Liver (tissue), 5 donors: ENCODE measurements around the gene CGB2. TPM values are rescaled to one million over a fixed set of nuclear protein-coding genes. Genes with fewer than 3 reads are reported as not detected.

Experiments used
- polyA plus RNA-seq, 2 donors: library from polyadenylated mRNA; stranded (reverse) in 1 of 2; unstranded in 1 of 2; fragments of 200-250 nt in 1 of 2; fragments of >200 nt in 1 of 2; fragmentation: Nextera tagmentation in 1 of 2; extraction: Ambion mirVana in 1 of 2; gene quantifications; one replicate each; pipeline versions ENCODE4 v1.2.1 to v1.2.3, GENCODE V29; 2013 to 2015
- small RNA-seq: library from RNA; depleted of rRNA; stranded (forward); fragments of <200 nt; gene quantifications from one replicate; pipeline ENCODE3, GENCODE V24; 2014
- total RNA-seq, 2 donors: library from RNA; depleted of rRNA; stranded (reverse); fragments of >200 nt; gene quantifications; one replicate each; pipeline ENCODE4 v1.2.3, GENCODE V29; 2014
- donor health status: healthy.
- donor health status: healthy.
- donor health status: healthy.

The CGB2 gene
- total and polyA plus RNA-seq, 4 donors: not detected

Small RNA genes lying within 50 kb of the gene (small RNA-seq; reads per million reads assigned to genes)
- gene MIR6798: not detected
- not detected for gene RN7SL708P

Other genes with a start within 250 kb of the CGB2 start
- 1 to 10 TPM; 8.9 to 9.2 TPM for gene BCAT2, start 220.9 kb upstream of the CGB2 start, total RNA-seq
- 10 to 100 TPM in 1 of 2 donors, 1 to 10 TPM in 1; 7.8 to 35.8 TPM for gene BCAT2, start 220.9 kb upstream of the CGB2 start, polyA plus RNA-seq
- gene HSD17B14, start 195.4 kb upstream of the CGB2 start, total RNA-seq: 10 to 100 TPM in 1 of 2 donors, 1 to 10 TPM in 1; 3.7 to 11.2 TPM
- gene HSD17B14, start 195.4 kb upstream of the CGB2 start, polyA plus RNA-seq: 10 to 100 TPM in 1 of 2 donors, 1 to 10 TPM in 1; 4.9 to 12.6 TPM
- gene PLEKHA4, start 163.3 kb upstream of the CGB2 start, total RNA-seq: 1 to 10 TPM; 4.4 to 7.3 TPM
- gene PLEKHA4, start 163.3 kb upstream of the CGB2 start, polyA plus RNA-seq: 10 to 100 TPM in 1 of 2 donors, 1 to 10 TPM in 1; 5.3 to 17.2 TPM
- gene PPP1R15A, start 159.5 kb upstream of the CGB2 start, total RNA-seq: 10 to 100 TPM; 13.2 to 52.5 TPM
- 1 to 10 TPM; 5.6 to 9.3 TPM for gene PPP1R15A, start 159.5 kb upstream of the CGB2 start, polyA plus RNA-seq
- gene TULP2, start 133.1 kb upstream of the CGB2 start, total RNA-seq: under 1 TPM in 1 of 2 donors, not detected in 1; 0.05 TPM
- gene TULP2, start 133.1 kb upstream of the CGB2 start, polyA plus RNA-seq: under 1 TPM; 0.03 to 0.19 TPM
- 100 to 1,000 TPM; 196 to 280 TPM for gene NUCB1, start 131.6 kb upstream of the CGB2 start, total RNA-seq
- gene NUCB1, start 131.6 kb upstream of the CGB2 start, polyA plus RNA-seq: 100 to 1,000 TPM; 186 to 775 TPM
- gene DHDH, start 98.2 kb upstream of the CGB2 start, total RNA-seq: 1 to 10 TPM in 1 of 2 donors, not detected in 1; 1.3 TPM
- gene DHDH, start 98.2 kb upstream of the CGB2 start, polyA plus RNA-seq: under 1 TPM in 1 of 2 donors, not detected in 1; 0.16 TPM
- 10 to 100 TPM; 10.8 to 18.7 TPM for gene BAX, start 77.0 kb upstream of the CGB2 start, total RNA-seq
- gene BAX, start 77.0 kb upstream of the CGB2 start, polyA plus RNA-seq: 10 to 100 TPM; 10.5 to 27.0 TPM
- 1,000 to 10,000 TPM; 2,528 to 9,360 TPM for gene FTL, start 66.6 kb upstream of the CGB2 start, total RNA-seq
- gene FTL, start 66.6 kb upstream of the CGB2 start, polyA plus RNA-seq: over 10,000 TPM; 15,042 to 16,395 TPM
- 1 to 10 TPM; 8.4 to 8.7 TPM for gene GYS1, start 38.6 kb upstream of the CGB2 start, total RNA-seq
- gene GYS1, start 38.6 kb upstream of the CGB2 start, polyA plus RNA-seq: 1 to 10 TPM; 2.6 to 4.2 TPM
- 10 to 100 TPM; 52.5 to 80.1 TPM for gene RUVBL2, start 38.0 kb upstream of the CGB2 start, total RNA-seq
- gene RUVBL2, start 38.0 kb upstream of the CGB2 start, polyA plus RNA-seq: 10 to 100 TPM; 29.6 to 46.7 TPM
- not detected for gene LHB, start 14.8 kb upstream of the CGB2 start, total RNA-seq
- gene LHB, start 14.8 kb upstream of the CGB2 start, polyA plus RNA-seq: not detected
- gene CGB3, start 7.6 kb upstream of the CGB2 start, total RNA-seq: not detected
- not detected for gene CGB3, start 7.6 kb upstream of the CGB2 start, polyA plus RNA-seq
- not detected for gene CGB1, start 5.0 kb downstream of the CGB2 start, total RNA-seq
- gene CGB1, start 5.0 kb downstream of the CGB2 start, polyA plus RNA-seq: not detected
- not detected for gene CGB5, start 12.0 kb downstream of the CGB2 start, total RNA-seq
- not detected for gene CGB5, start 12.0 kb downstream of the CGB2 start, polyA plus RNA-seq
- not detected for gene CGB8, start 17.2 kb downstream of the CGB2 start, total RNA-seq
- gene CGB8, start 17.2 kb downstream of the CGB2 start, polyA plus RNA-seq: not detected
- not detected for gene CGB7, start 25.9 kb downstream of the CGB2 start, total RNA-seq
- gene CGB7, start 25.9 kb downstream of the CGB2 start, polyA plus RNA-seq: not detected
- gene NTF4, start 32.9 kb downstream of the CGB2 start, total RNA-seq: not detected
- not detected for gene NTF4, start 32.9 kb downstream of the CGB2 start, polyA plus RNA-seq
- gene KCNA7, start 40.8 kb downstream of the CGB2 start, total RNA-seq: not detected
- not detected for gene KCNA7, start 40.8 kb downstream of the CGB2 start, polyA plus RNA-seq
- gene SNRNP70, start 53.6 kb downstream of the CGB2 start, total RNA-seq: 100 to 1,000 TPM; 118 to 166 TPM
- gene SNRNP70, start 53.6 kb downstream of the CGB2 start, polyA plus RNA-seq: 10 to 100 TPM; 34.2 to 71.6 TPM
- 1 to 10 TPM; 2.2 to 3.8 TPM for gene LIN7B, start 82.5 kb downstream of the CGB2 start, total RNA-seq
- 1 to 10 TPM; 2.7 to 3.0 TPM for gene LIN7B, start 82.5 kb downstream of the CGB2 start, polyA plus RNA-seq
- 1 to 10 TPM in 1 of 2 donors, under 1 TPM in 1; 0.56 to 1.4 TPM for gene C19orf73, start 87.3 kb downstream of the CGB2 start, total RNA-seq
- gene C19orf73, start 87.3 kb downstream of the CGB2 start, polyA plus RNA-seq: 1 to 10 TPM; 1.9 to 2.1 TPM
- 1 to 10 TPM; 1.5 to 2.1 TPM for gene PPFIA3, start 87.7 kb downstream of the CGB2 start, total RNA-seq
- 1 to 10 TPM; 2.6 to 4.6 TPM for gene PPFIA3, start 87.7 kb downstream of the CGB2 start, polyA plus RNA-seq
- gene HRC, start 123.5 kb downstream of the CGB2 start, total RNA-seq: 1 to 10 TPM; 1.2 TPM
- gene HRC, start 123.5 kb downstream of the CGB2 start, polyA plus RNA-seq: under 1 TPM; 0.25 to 0.51 TPM
- gene TRPM4, start 125.9 kb downstream of the CGB2 start, total RNA-seq: 10 to 100 TPM in 1 of 2 donors, 1 to 10 TPM in 1; 8.1 to 11.0 TPM
- gene TRPM4, start 125.9 kb downstream of the CGB2 start, polyA plus RNA-seq: 10 to 100 TPM; 15.4 to 31.2 TPM